Fibroblast of skin of right biceps (primary cell): Measurements from ENCODE around the gene PPP6R3.
"Not testable (repeated sequence)": the region's sequence is repeated elsewhere in the genome, so short reads cannot be mapped to it uniquely, and the experiment has no call there.

Experiments used
- DNase-seq: peaks from one replicate; pipeline ENCODE4 v3.0.0-alpha.2; 2013

PPP6R3 gene

GRCh38 chr11:68460741-68461574, at the start of gene PPP6R3:
PPP6R3 (plus strand) TSS chr11:68460752; CDS start chr11:68537665, 76,913 bp downstream.
- peak; percentile 41 for DNase-seq

GRCh38 chr11:68411501-68411991, 49.0 kb upstream of the PPP6R3 start:
- DNase-seq: no peak

- DNase-seq: peak; percentile 92
These were observed 47.7 kb upstream of the PPP6R3 start for GRCh38 chr11:68412593-68413475.

- DNase-seq: no peak
These were observed 47.0 kb upstream of the PPP6R3 start for GRCh38 chr11:68413591-68413999.

GRCh38 chr11:68414496-68415221, 45.9 kb upstream of the PPP6R3 start:
- no peak for DNase-seq

GRCh38 chr11:68416070-68416578, 44.4 kb upstream of the PPP6R3 start:
- no peak for DNase-seq

GRCh38 chr11:68418648-68419047, 41.9 kb upstream of the PPP6R3 start:
- no peak for DNase-seq

GRCh38 chr11:68420171-68420570, 40.4 kb upstream of the PPP6R3 start:
- no peak for DNase-seq

GRCh38 chr11:68423481-68423880, 37.1 kb upstream of the PPP6R3 start:
- DNase-seq: no peak

- no peak for DNase-seq
These were observed 36.4 kb upstream of the PPP6R3 start for GRCh38 chr11:68424101-68424632.

- no peak for DNase-seq
These were observed 35.3 kb upstream of the PPP6R3 start for GRCh38 chr11:68424981-68425865.

- DNase-seq: no peak
These were observed 34.6 kb upstream of the PPP6R3 start for GRCh38 chr11:68425866-68426380.

- no peak for DNase-seq
These were observed 30.9 kb upstream of the PPP6R3 start for GRCh38 chr11:68429661-68430060.

GRCh38 chr11:68430384-68430783, 30.2 kb upstream of the PPP6R3 start:
- DNase-seq: no peak

- DNase-seq: no peak
These were observed 29.8 kb upstream of the PPP6R3 start for GRCh38 chr11:68430801-68431200.

- no peak for DNase-seq
These were observed 28.4 kb upstream of the PPP6R3 start for GRCh38 chr11:68431984-68432645.

- DNase-seq: no peak
These were observed 27.7 kb upstream of the PPP6R3 start for GRCh38 chr11:68432874-68433273.

GRCh38 chr11:68433541-68433940, 27.0 kb upstream of the PPP6R3 start:
- no peak for DNase-seq

- not testable (repeated sequence) for DNase-seq
These were observed 26.4 kb upstream of the PPP6R3 start for GRCh38 chr11:68434159-68434558.

GRCh38 chr11:68436162-68436888, 24.2 kb upstream of the PPP6R3 start:
- no peak for DNase-seq
